ENCODE measurements around the gene ZFYVE28. TPM values are rescaled to one million over a fixed set of nuclear protein-coding genes. Genes with fewer than 3 reads are reported as not detected.

ZFYVE28 gene
- total and polyA plus RNA-seq, 10 of the 15 experiments (the other 5 are each of a cell fraction or from before 2014, with no cell fraction given), result 0.06 to 1.9 (median 0.22) TPM; not detected in 1

DNA sequence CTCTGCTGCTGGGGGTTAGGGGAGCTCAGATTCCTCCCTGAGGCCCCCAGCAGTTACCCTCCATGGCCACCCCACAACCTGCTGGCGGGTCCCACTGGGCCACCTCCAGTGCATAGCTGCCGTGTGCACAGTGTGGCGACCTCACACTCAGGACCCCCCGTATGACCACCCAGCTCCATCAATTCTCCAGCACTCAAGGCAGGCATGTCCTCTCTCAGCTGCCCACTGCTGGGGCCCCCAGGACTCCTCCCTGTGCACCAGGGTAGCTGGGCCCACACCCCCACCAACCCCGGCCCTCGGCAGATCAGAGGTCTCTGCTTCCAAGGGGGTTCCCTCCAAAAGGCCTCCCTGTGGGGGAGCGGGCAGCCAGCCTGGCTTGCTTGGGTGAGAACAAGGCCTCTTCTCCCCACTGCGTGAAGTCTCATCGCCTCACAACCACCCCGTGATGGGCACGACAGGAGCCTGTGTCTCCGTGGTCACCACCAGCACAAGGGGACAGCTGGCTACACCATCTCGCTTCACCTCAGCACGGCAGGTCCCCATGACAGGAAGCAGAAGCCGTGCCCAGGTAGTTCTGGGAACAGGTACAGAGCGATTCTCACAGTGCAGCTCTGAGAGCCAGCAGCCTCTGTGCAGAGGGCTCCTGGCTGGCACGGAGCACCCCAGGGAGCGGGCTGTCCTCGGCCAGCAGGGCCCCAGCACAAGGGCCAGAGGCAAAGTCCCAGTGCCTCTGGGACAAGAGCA is 171.9 kb downstream of the ZFYVE28 start:
- H3K4me3 ChIP-seq, result no peak overlapping the region
- H3K9me3 ChIP-seq (replicated peaks; ENCODE audit: control insufficient read depth, insufficient read depth, low read length), result no peaks in the 10 kb centered on the region
- ATAC-seq (no peak), FAIRE-seq (no peak), DNase-seq (ENCODE audit: low read depth, low spot score) (no peak)
- WGBS (ENCODE audit: insufficient coverage, insufficient replicate concordance, low lambda C conversion rate, missing lambda C conversion rate), result 76% methylated on average over 19 of the region's 19 CpGs
- no TSS peak for BruUV-seq (replicated peaks)
- CTCF ChIA-PET, result no interaction called here
- no peak overlapping the region for H3K4me2 ChIP-seq (ENCODE audit: control insufficient read depth, insufficient read depth)
- TF ChIP-seq POLR2AphosphoS2 (IDR thresholded peaks at IDR 0.05; ENCODE audit: low read depth, low read length), result no peak
- no peak for TF ChIP-seq RB1 (IDR thresholded peaks at IDR 0.05; ENCODE audit: borderline replicate concordance)
- TF ChIP-seq POLR2A (IDR thresholded peaks at IDR 0.05; ENCODE audit: low read depth, low read length), result peak; percentile 58; the same call in 1 of the 2 replicates
- H2AFZ ChIP-seq (ENCODE audit: control insufficient read depth, low read depth, low read length), result no peak overlapping the region
- H3K4me1 ChIP-seq (ENCODE audit: control insufficient read depth, insufficient read depth, low read length), result peaks cover 6% of the 10 kb centered on the region; the same call in 1 of the 2 replicates
- in situ Hi-C loops (cut with MboI) (no loop called here), intact Hi-C loops (cut with micrococcal nuclease; ENCODE audit: unreplicated experiment) (no loop called here)
- RAD21 ChIA-PET (ENCODE audit: unreplicated experiment), result no interaction called here
- SMC1A ChIA-PET (ENCODE audit: uncharacterized antibody, unreplicated experiment), result no interaction called here
- H3K27ac ChIP-seq (ENCODE audit: control insufficient read depth, insufficient read depth), result no peak overlapping the region
- H4K20me1 ChIP-seq (ENCODE audit: control insufficient read depth, insufficient read depth), result no peaks in the 10 kb centered on the region
- POLR2A ChIA-PET, result no interaction called here
- no peak overlapping the region for H3K9ac ChIP-seq (ENCODE audit: control insufficient read depth, insufficient read depth, low read length)
- H3K79me2 ChIP-seq (ENCODE audit: control insufficient read depth, insufficient read depth, low read length), result peaks cover 3% of the 10 kb centered on the region
- H3K27me3 ChIP-seq (replicated peaks in 1 of 2; ENCODE audit: control insufficient read depth in 2 of 2, insufficient read depth in 2 of 2, low read length in 1 of 2), result no peaks in the 10 kb centered on the region
- no peaks in the 10 kb centered on the region for H3K36me3 ChIP-seq (ENCODE audit: control insufficient read depth in 2 of 2, insufficient read depth in 2 of 2, low read length in 1 of 2)

DNA sequence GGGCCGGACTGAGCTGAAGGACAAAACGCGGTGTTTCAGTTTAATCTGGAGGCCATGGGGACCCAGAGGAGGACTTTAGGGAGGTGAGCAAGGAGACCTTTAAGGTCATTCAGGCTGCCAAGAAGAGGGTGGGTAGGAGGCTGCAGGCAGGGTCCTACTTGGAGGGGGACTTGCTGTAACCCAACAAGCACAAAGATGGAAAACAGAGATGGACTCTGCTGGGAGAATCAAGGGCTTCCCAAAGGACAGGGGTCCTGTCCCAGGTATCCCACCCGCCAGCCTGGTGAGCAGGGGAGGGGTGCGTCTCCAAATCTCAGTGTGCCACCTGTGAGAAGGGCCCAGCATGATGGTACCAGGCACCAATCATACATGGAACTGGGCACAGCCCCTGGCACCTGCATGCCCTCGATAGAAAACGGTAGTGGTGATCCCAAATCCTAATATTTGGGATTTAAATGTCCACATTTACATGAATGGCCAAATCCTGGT is 172.6 kb downstream of the ZFYVE28 start:
- RAD21 ChIA-PET (ENCODE audit: unreplicated experiment), result no interaction called here
- no TSS peak for BruUV-seq (replicated peaks)
- intact Hi-C loops (cut with micrococcal nuclease; ENCODE audit: unreplicated experiment) (no loop called here), in situ Hi-C loops (cut with MboI) (no loop called here)
- no peak for FAIRE-seq
- Histone ChIP-seq H3K36me3 (ENCODE audit: control insufficient read depth in 2 of 2, insufficient read depth in 2 of 2, low read length in 1 of 2) (no peaks in the 10 kb centered on the region), H3K4me2 (ENCODE audit: control insufficient read depth, insufficient read depth) (no peak overlapping the region), H3K27me3 (replicated peaks in 1 of 2; ENCODE audit: control insufficient read depth in 2 of 2, insufficient read depth in 2 of 2, low read length in 1 of 2) (no peaks in the 10 kb centered on the region), H2AFZ (ENCODE audit: control insufficient read depth, low read depth, low read length) (no peak overlapping the region), H3K4me3 (no peak overlapping the region), H4K20me1 (ENCODE audit: control insufficient read depth, insufficient read depth) (no peaks in the 10 kb centered on the region), H3K79me2 (ENCODE audit: control insufficient read depth, insufficient read depth, low read length) (peaks cover 10% of the 10 kb centered on the region), H3K9ac (ENCODE audit: control insufficient read depth, insufficient read depth, low read length) (no peak overlapping the region), H3K4me1 (ENCODE audit: control insufficient read depth, insufficient read depth, low read length) (peaks cover 6% of the 10 kb centered on the region; the same call in 1 of the 2 replicates), H3K9me3 (replicated peaks; ENCODE audit: control insufficient read depth, insufficient read depth, low read length) (no peaks in the 10 kb centered on the region), H3K27ac (ENCODE audit: control insufficient read depth, insufficient read depth) (no peak overlapping the region)
- POLR2A ChIA-PET, result no interaction called here
- ATAC-seq, result no peak
- SMC1A ChIA-PET (ENCODE audit: uncharacterized antibody, unreplicated experiment), result no interaction called here
- CTCF ChIA-PET, result no interaction called here
- 64% methylated on average over 7 of the region's 7 CpGs for WGBS (ENCODE audit: insufficient coverage, insufficient replicate concordance, low lambda C conversion rate, missing lambda C conversion rate)
- no peak for DNase-seq (ENCODE audit: low read depth, low spot score)
- TF ChIP-seq NR2C1 (IDR thresholded peaks at IDR 0.05) (no peak), YY1 (IDR thresholded peaks at IDR 0.05; ENCODE audit: low read depth, low read length) (no peak), LARP7 (IDR thresholded peaks at IDR 0.05) (no peak), MEF2A (IDR thresholded peaks at IDR 0.05; ENCODE audit: insufficient read depth, low read depth, low read length) (no peak), YBX1 (IDR thresholded peaks at IDR 0.05) (no peak), SMC3 (IDR thresholded peaks at IDR 0.05; ENCODE audit: borderline replicate concordance, low read length) (no peak), SUPT20H (IDR thresholded peaks at IDR 0.05; ENCODE audit: borderline replicate concordance, control insufficient read depth, low read depth, low read length) (no peak), KDM1A (IDR thresholded peaks at IDR 0.05; ENCODE audit: borderline replicate concordance) (no peak), MYC (IDR thresholded peaks at IDR 0.05; ENCODE audit: insufficient read depth, insufficient read length, insufficient replicate concordance, low read length, severe bottlenecking) (no peak), HDGF (IDR thresholded peaks at IDR 0.05) (no peak), MXI1 (IDR thresholded peaks at IDR 0.05; ENCODE audit: low read depth, low read length) (no peak), ASH2L (IDR thresholded peaks at IDR 0.05; ENCODE audit: borderline replicate concordance, low read depth) (no peak), TCF3 (IDR thresholded peaks at IDR 0.05; ENCODE audit: borderline replicate concordance, insufficient read depth, low read depth, low read length) (no peak), BACH1 (IDR thresholded peaks at IDR 0.05; ENCODE audit: borderline replicate concordance) (no peak), MYB (IDR thresholded peaks at IDR 0.05; ENCODE audit: borderline replicate concordance, low read depth, low read length) (no peak), ZNF274 (IDR thresholded peaks at IDR 0.05; ENCODE audit: insufficient read depth, insufficient read length) (no peak)

Measured in GM12878 (cell line).